Muscle layer of duodenum (tissue), 2 donors: ENCODE results near the gene DENND5B.

ENCODE experiments used
- H3K27ac ChIP-seq: one replicate; pipeline ENCODE4 v1.7.0; 2013; ENCODE audit warnings: mild to moderate bottlenecking, low read length
- H3K27me3 ChIP-seq: one replicate; pipeline ENCODE4 v1.7.0; 2013; ENCODE audit warnings: low read depth, mild to moderate bottlenecking, control low read depth, low read length
- H3K36me3 ChIP-seq, 2 donors: one replicate each; pipeline ENCODE4 v1.7.0; 2013; ENCODE audit warnings: low read length in 2 of 2, control low read depth in 1 of 2, mild to moderate bottlenecking in 1 of 2; ENCODE audit not compliant: insufficient read depth in 2 of 2, control insufficient read depth in 1 of 2
- H3K4me1 ChIP-seq, 2 donors: one replicate each; pipeline ENCODE4 v1.7.0; 2013; ENCODE audit warnings: low read length in 2 of 2, mild to moderate bottlenecking in 2 of 2, control low read depth in 1 of 2, moderate library complexity in 1 of 2; ENCODE audit not compliant: insufficient read depth in 2 of 2, control insufficient read depth in 1 of 2
- H3K4me3 ChIP-seq, 2 donors: one replicate each; pipeline ENCODE4 v1.7.0; 2013; ENCODE audit warnings: low read length in 2 of 2, low read depth in 1 of 2, mild to moderate bottlenecking in 1 of 2
- H3K9me3 ChIP-seq, 2 donors: one replicate each; pipeline ENCODE4 v1.7.0; 2013; ENCODE audit warnings: low read length in 2 of 2, control low read depth in 1 of 2, mild to moderate bottlenecking in 1 of 2; ENCODE audit not compliant: control insufficient read depth in 1 of 2
- donor health status: healthy.

Gene DENND5B

GRCh38 chr12:31521964-31522363 lies 69.0 kb downstream of the DENND5B start:
- H3K27me3 ChIP-seq: no peaks in the 10 kb centered on the region
- H3K9me3 ChIP-seq: no peaks in the 10 kb centered on the region
- peaks cover 0 to 19% of the 10 kb centered on the region in 2 donors for H3K4me1 ChIP-seq
- H3K4me3 ChIP-seq: no peak overlapping the region
- no peak overlapping the region for H3K27ac ChIP-seq
- no peaks in the 10 kb centered on the region for H3K36me3 ChIP-seq

- Histone ChIP-seq H3K27me3 (no peaks in the 10 kb centered on the region), H3K4me1 (peaks cover 0 to 19% of the 10 kb centered on the region in 2 donors), H3K36me3 (no peaks in the 10 kb centered on the region), H3K27ac (no peak overlapping the region), H3K4me3 (no peak overlapping the region), H3K9me3 (no peaks in the 10 kb centered on the region)
Observed at GRCh38 chr12:31519511-31519910, 71.4 kb downstream of the DENND5B start.

- Histone ChIP-seq H3K9me3 (no peaks in the 10 kb centered on the region), H3K4me1 (peaks cover 0 to 19% of the 10 kb centered on the region in 2 donors), H3K27me3 (no peaks in the 10 kb centered on the region), H3K4me3 (no peak overlapping the region), H3K27ac (no peak overlapping the region), H3K36me3 (no peaks in the 10 kb centered on the region)
Observed at GRCh38 chr12:31518680-31519227, 72.2 kb downstream of the DENND5B start.

DNA sequence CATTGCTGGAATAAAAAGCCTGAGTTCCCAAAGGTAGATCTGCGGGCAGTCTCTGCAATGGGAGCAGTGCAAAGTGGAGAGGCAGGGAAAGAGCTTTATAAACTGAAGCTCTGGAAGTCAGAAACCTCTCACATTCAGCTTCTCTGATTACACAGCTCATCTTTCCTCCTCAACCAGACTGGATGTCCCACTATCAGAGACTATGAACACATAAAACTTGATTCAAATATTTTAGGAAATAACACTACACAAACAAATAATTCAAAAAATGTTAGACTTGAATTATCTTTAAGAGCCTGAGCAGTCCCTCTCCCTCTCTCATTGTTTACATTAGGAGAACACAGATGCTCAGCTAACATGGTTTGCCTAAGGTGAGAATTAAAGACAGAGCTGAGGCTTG lies 72.9 kb downstream of the DENND5B start:
- Histone ChIP-seq H3K27me3 (no peaks in the 10 kb centered on the region), H3K4me3 (no peak overlapping the region), H3K9me3 (no peaks in the 10 kb centered on the region), H3K36me3 (no peaks in the 10 kb centered on the region), H3K4me1 (peaks cover 0 to 19% of the 10 kb centered on the region in 2 donors), H3K27ac (no peak overlapping the region)

DNA sequence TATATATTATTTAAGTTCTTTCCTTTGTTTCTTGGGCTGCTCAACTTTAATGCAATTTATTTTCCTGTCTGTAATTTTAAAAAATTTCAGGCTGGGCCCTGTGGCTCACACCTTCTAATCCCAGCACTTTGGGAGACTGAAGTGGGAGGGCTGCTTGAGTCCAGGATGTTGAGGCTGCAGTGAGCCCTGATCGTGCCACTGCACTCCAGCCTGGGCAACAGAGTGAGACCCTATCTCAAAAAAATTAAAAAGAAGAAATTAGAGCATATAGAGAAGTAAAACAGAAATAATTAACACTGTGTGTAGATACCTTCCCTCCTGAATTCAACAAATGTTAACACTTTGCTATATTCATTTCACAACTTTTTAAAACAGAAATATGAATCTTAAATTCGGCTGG lies 74.2 kb downstream of the DENND5B start:
- Histone ChIP-seq H3K36me3 (no peaks in the 10 kb centered on the region), H3K4me3 (no peak overlapping the region), H3K4me1 (peaks cover 0 to 19% of the 10 kb centered on the region in 2 donors), H3K27ac (no peak overlapping the region), H3K9me3 (no peaks in the 10 kb centered on the region), H3K27me3 (no peaks in the 10 kb centered on the region)

DNA sequence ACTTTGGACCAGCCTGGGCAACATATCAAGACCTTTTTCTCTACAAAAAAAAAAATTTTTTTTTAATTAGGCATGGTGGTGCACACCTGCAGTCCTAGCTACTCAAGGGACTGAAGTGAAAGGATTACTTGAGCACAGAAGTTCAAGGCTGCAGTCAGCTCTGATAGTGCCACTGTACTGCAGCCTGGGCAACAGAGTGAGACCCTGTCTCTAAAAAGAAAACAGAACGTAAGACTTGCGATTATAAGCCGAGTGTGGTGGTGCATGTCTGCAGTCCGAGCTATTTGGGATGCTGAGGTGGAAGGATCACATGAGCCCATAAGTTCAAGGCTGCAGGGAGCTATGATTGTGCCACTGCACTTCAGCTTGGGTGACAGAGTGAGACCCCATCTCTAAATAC lies 76.0 kb downstream of the DENND5B start:
- Histone ChIP-seq H3K27me3 (no peaks in the 10 kb centered on the region), H3K9me3 (no peaks in the 10 kb centered on the region), H3K4me1 (peaks cover 0 to 23% of the 10 kb centered on the region in 2 donors), H3K27ac (no peak overlapping the region), H3K4me3 (no peak overlapping the region), H3K36me3 (no peaks in the 10 kb centered on the region)

DNA sequence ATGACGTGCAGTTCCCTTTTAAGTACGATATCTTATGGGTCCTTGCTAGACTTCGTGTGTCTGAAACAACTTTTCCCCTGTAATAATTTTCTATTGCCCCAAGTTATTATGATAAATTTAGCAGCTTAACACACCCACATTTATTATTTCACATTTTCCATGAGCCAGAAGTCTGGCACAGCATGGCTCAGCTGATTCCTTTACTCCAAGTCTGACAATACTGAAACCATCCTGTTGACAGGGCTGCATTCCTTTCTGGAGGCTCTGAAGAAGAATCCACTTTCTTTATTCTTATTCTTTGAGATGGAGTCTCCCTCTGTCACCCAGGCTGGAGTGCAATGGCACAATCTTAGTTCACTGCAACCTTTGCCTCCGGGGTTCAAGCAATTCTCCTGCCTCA lies 80.9 kb downstream of the DENND5B start:
- H3K9me3 ChIP-seq: no peaks in the 10 kb centered on the region
- no peaks in the 10 kb centered on the region for H3K36me3 ChIP-seq
- no peak overlapping the region for H3K27ac ChIP-seq
- no peak overlapping the region for H3K4me3 ChIP-seq
- peaks cover 0 to 8% of the 10 kb centered on the region in 2 donors for H3K4me1 ChIP-seq
- no peaks in the 10 kb centered on the region for H3K27me3 ChIP-seq

- H3K27me3 ChIP-seq: no peaks in the 10 kb centered on the region
- peaks cover 0 to 8% of the 10 kb centered on the region in 2 donors for H3K4me1 ChIP-seq
- H3K27ac ChIP-seq: no peak overlapping the region
- H3K4me3 ChIP-seq: no peak overlapping the region
- no peaks in the 10 kb centered on the region for H3K9me3 ChIP-seq
- no peaks in the 10 kb centered on the region for H3K36me3 ChIP-seq
Observed at GRCh38 chr12:31508436-31509150, 82.3 kb downstream of the DENND5B start.

GRCh38 chr12:31507966-31508365 lies 83.0 kb downstream of the DENND5B start:
- peaks cover 0 to 8% of the 10 kb centered on the region in 2 donors for H3K4me1 ChIP-seq
- H3K36me3 ChIP-seq: no peaks in the 10 kb centered on the region
- no peak overlapping the region for H3K4me3 ChIP-seq
- H3K9me3 ChIP-seq: no peaks in the 10 kb centered on the region
- H3K27ac ChIP-seq: no peak overlapping the region
- H3K27me3 ChIP-seq: no peaks in the 10 kb centered on the region

DNA sequence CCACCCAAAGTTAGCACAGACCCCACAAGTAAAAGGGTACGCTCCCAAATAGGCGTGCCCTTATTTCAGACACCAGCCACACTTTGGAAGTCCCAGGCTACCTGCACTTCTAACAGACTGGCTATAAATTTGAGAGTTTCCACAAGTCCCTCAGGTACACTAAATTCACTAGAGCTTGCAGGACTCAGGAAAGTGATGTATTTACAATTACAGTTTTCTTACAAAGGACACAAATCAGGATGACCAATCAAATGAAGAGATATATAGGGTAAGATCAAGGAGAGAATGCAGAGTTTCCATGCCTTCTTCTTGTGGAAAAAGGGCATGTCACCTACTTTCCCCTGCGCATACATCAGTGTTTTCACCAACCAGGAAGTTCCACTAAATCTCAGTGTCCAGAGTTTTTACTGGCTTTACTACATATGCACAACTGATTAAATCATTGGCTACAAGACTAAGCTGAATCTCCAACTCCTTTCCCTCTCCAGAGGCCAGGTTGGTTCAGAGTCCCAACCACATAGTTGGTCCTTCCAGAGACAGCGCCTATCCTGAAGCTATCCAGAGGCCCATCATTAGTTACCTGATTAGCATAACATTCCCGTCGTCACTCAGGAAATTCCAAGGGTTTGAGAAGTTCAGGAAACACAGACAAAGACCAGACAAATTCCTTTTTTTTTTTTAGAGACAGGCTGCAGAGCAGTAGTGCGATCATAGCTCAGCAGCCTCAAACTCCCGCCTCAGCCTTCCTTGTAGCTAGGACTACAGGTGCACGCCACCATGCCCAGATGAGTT lies 84.2 kb downstream of the DENND5B start:
- no peak overlapping the region for H3K4me3 ChIP-seq
- H3K36me3 ChIP-seq: no peaks in the 10 kb centered on the region
- no peaks in the 10 kb centered on the region for H3K27me3 ChIP-seq
- no peaks in the 10 kb centered on the region for H3K9me3 ChIP-seq
- H3K4me1 ChIP-seq: peaks cover 0 to 8% of the 10 kb centered on the region in 2 donors
- no peak overlapping the region for H3K27ac ChIP-seq

GRCh38 chr12:31504625-31505222 lies 86.2 kb downstream of the DENND5B start:
- no peaks in the 10 kb centered on the region for H3K9me3 ChIP-seq
- no peak overlapping the region for H3K4me3 ChIP-seq
- H3K27me3 ChIP-seq: no peaks in the 10 kb centered on the region
- no peak overlapping the region for H3K27ac ChIP-seq
- H3K4me1 ChIP-seq: peaks cover 0 to 2% of the 10 kb centered on the region in 2 donors
- H3K36me3 ChIP-seq: no peaks in the 10 kb centered on the region
